ENCODE data around the gene CDC42EP4.

The CDC42EP4 gene

GRCh38 chr17:73280191-73280590 is 31.6 kb downstream of the CDC42EP4 start:
- no peak overlapping the region for H3K9ac ChIP-seq (ENCODE audit: low read length)
- H2AFZ ChIP-seq (ENCODE audit: low read length): no peak overlapping the region
- no peaks in the 10 kb centered on the region for H3K36me3 ChIP-seq (replicated peaks; ENCODE audit: insufficient read depth, low read length)
- H3K4me2 ChIP-seq (ENCODE audit: low read depth, low read length): no peak overlapping the region
- H3K9me3 ChIP-seq (replicated peaks; ENCODE audit: insufficient read depth, low read length): no peaks in the 10 kb centered on the region
- no peaks in the 10 kb centered on the region for H3K27me3 ChIP-seq (replicated peaks; ENCODE audit: insufficient read depth, low read length)
- no peaks in the 10 kb centered on the region for H3K9me2 ChIP-seq (replicated peaks; ENCODE audit: insufficient read depth, low read length)
- DNase-seq: no peak
- no peaks in the 10 kb centered on the region for H3K79me2 ChIP-seq (ENCODE audit: low read length)
- H3K27ac ChIP-seq (ENCODE audit: low read length): no peak overlapping the region
- H3F3A ChIP-seq (ENCODE audit: insufficient read depth, low read length): no peaks in the 10 kb centered on the region
- no peaks in the 10 kb centered on the region for H3K4me1 ChIP-seq (ENCODE audit: low read length)
- TF ChIP-seq EZH2 (optimal IDR thresholded peaks at IDR 0.05; ENCODE audit: low read depth, low read length) (no peak), EZH2phosphoT487 (IDR thresholded peaks at IDR 0.05; ENCODE audit: low read length) (no peak), CTCF (IDR thresholded peaks at IDR 0.05; ENCODE audit: low read length) (no peak)
- no peaks in the 10 kb centered on the region for H4K20me1 ChIP-seq (ENCODE audit: insufficient read depth, low read length)
- H3K4me3 ChIP-seq (ENCODE audit: low read length): no peak overlapping the region

- Histone ChIP-seq H3K27ac (ENCODE audit: low read length) (no peak overlapping the region), H3K4me2 (ENCODE audit: low read depth, low read length) (no peak overlapping the region), H3K9me2 (replicated peaks; ENCODE audit: insufficient read depth, low read length) (no peaks in the 10 kb centered on the region), H3F3A (ENCODE audit: insufficient read depth, low read length) (no peaks in the 10 kb centered on the region), H3K79me2 (ENCODE audit: low read length) (no peaks in the 10 kb centered on the region), H3K4me3 (ENCODE audit: low read length) (no peak overlapping the region), H3K27me3 (replicated peaks; ENCODE audit: insufficient read depth, low read length) (no peaks in the 10 kb centered on the region), H3K36me3 (replicated peaks; ENCODE audit: insufficient read depth, low read length) (no peaks in the 10 kb centered on the region), H2AFZ (ENCODE audit: low read length) (no peak overlapping the region), H3K9me3 (replicated peaks; ENCODE audit: insufficient read depth, low read length) (no peaks in the 10 kb centered on the region), H3K9ac (ENCODE audit: low read length) (no peak overlapping the region), H4K20me1 (ENCODE audit: insufficient read depth, low read length) (no peaks in the 10 kb centered on the region), H3K4me1 (ENCODE audit: low read length) (no peaks in the 10 kb centered on the region)
- no peak for DNase-seq
- TF ChIP-seq CTCF (IDR thresholded peaks at IDR 0.05; ENCODE audit: low read length) (no peak), EZH2phosphoT487 (IDR thresholded peaks at IDR 0.05; ENCODE audit: low read length) (no peak), EZH2 (optimal IDR thresholded peaks at IDR 0.05; ENCODE audit: low read depth, low read length) (no peak)
Observed at GRCh38 chr17:73279704-73280103, 32.1 kb downstream of the CDC42EP4 start.

- no peak overlapping the region for H3K9ac ChIP-seq (ENCODE audit: low read length)
- H3K4me3 ChIP-seq (ENCODE audit: low read length): no peak overlapping the region
- no peaks in the 10 kb centered on the region for H3K79me2 ChIP-seq (ENCODE audit: low read length)
- H3K9me3 ChIP-seq (replicated peaks; ENCODE audit: insufficient read depth, low read length): no peaks in the 10 kb centered on the region
- no peaks in the 10 kb centered on the region for H3K27me3 ChIP-seq (replicated peaks; ENCODE audit: insufficient read depth, low read length)
- no peak overlapping the region for H3K27ac ChIP-seq (ENCODE audit: low read length)
- H3K4me2 ChIP-seq (ENCODE audit: low read depth, low read length): no peak overlapping the region
- H3K4me1 ChIP-seq (ENCODE audit: low read length): no peaks in the 10 kb centered on the region
- no peak overlapping the region for H2AFZ ChIP-seq (ENCODE audit: low read length)
- no peak for DNase-seq
- no peaks in the 10 kb centered on the region for H3K9me2 ChIP-seq (replicated peaks; ENCODE audit: insufficient read depth, low read length)
- no peaks in the 10 kb centered on the region for H4K20me1 ChIP-seq (ENCODE audit: insufficient read depth, low read length)
- H3K36me3 ChIP-seq (replicated peaks; ENCODE audit: insufficient read depth, low read length): no peaks in the 10 kb centered on the region
- no peaks in the 10 kb centered on the region for H3F3A ChIP-seq (ENCODE audit: insufficient read depth, low read length)
- TF ChIP-seq CTCF (IDR thresholded peaks at IDR 0.05; ENCODE audit: low read length) (no peak), EZH2 (optimal IDR thresholded peaks at IDR 0.05; ENCODE audit: low read depth, low read length) (no peak), EZH2phosphoT487 (IDR thresholded peaks at IDR 0.05; ENCODE audit: low read length) (no peak)
Observed at GRCh38 chr17:73278465-73279453, 33.0 kb downstream of the CDC42EP4 start.

All from MM.1S (cell line).